GM21737 (cell line): ENCODE data around the gene TRMT112.
"Not testable (repeated sequence)": the region's sequence is repeated elsewhere in the genome, so short reads cannot be mapped to it uniquely, and the experiment has no call there.

Experiments used
- ATAC-seq: cut with Tn5 transposase; IDR thresholded peaks from one replicate; pipeline ENCODE4 v1.9.1; 2021; ENCODE audit warnings: mild to moderate bottlenecking, moderate library complexity; ENCODE audit not compliant: unreplicated experiment

The TRMT112 gene

GRCh38 chr11:64314805-64315561, 2.4 kb downstream of the TRMT112 start:
- ATAC-seq: no peak

GRCh38 chr11:64314146-64314804, 3.1 kb downstream of the TRMT112 start:
- no peak for ATAC-seq

- no peak for ATAC-seq
Measured at GRCh38 chr11:64313491-64314145, 3.7 kb downstream of the TRMT112 start.

GRCh38 chr11:64312947-64313346, 4.4 kb downstream of the TRMT112 start:
- no peak for ATAC-seq

- not testable (repeated sequence) for ATAC-seq
Measured at GRCh38 chr11:64307795-64308194, 9.6 kb downstream of the TRMT112 start.

GRCh38 chr11:64306876-64307622, 10.3 kb downstream of the TRMT112 start:
- ATAC-seq: no peak

GRCh38 chr11:64306563-64306875, 10.8 kb downstream of the TRMT112 start:
- ATAC-seq: no peak

- peak; percentile 21 for ATAC-seq
Measured at GRCh38 chr11:64305691-64306562, 11.4 kb downstream of the TRMT112 start.

- peak; percentile 64 for ATAC-seq
Measured at GRCh38 chr11:64305075-64305690, 12.2 kb downstream of the TRMT112 start, which contains the start of gene ESRRA. Gene ESRRA, plus strand, starts transcription at chr11:64305524. Its CDS starts 1,656 bp downstream, at chr11:64307180.

- peak; percentile 16 for ATAC-seq
Measured at GRCh38 chr11:64304316-64305072, 12.9 kb downstream of the TRMT112 start.

GRCh38 chr11:64304032-64304315, 13.4 kb downstream of the TRMT112 start:
- no peak for ATAC-seq

- ATAC-seq: no peak
Measured at GRCh38 chr11:64303109-64304031, 14.0 kb downstream of the TRMT112 start.

GRCh38 chr11:64299847-64300648, 17.3 kb downstream of the TRMT112 start, which contains the start of gene CATSPERZ:
Gene CATSPERZ, plus strand, starts transcription at chr11:64300358. Its CDS starts 53 bp downstream, at chr11:64300411.
- ATAC-seq: no peak

- ATAC-seq: no peak
Measured at GRCh38 chr11:64298966-64299846, 18.2 kb downstream of the TRMT112 start.

- ATAC-seq: no peak
Measured at GRCh38 chr11:64297699-64298358, 19.5 kb downstream of the TRMT112 start.
